SK-N-MC (cell line): ENCODE measurements around the gene DOK1.

ENCODE experiments used
- DNase-seq: peaks from one replicate; pipeline ENCODE4 v3.0.0-alpha.2; 2011; ENCODE audit warnings: low read depth, low spot score
- H3K27ac ChIP-seq: fragments of 200-600 bp; sonication (generic); 2 replicates; pipeline ENCODE4 v1.5.1; 2016; ENCODE audit warnings: mixed run types
- H3K36me3 ChIP-seq: fragments of 200-600 bp; sonication (generic); 2 replicates; pipeline ENCODE4 v1.6.1; 2017; ENCODE audit warnings: antibody characterized with exemption, low read length, mixed read lengths; ENCODE audit not compliant: insufficient read depth
- H3K4me3 ChIP-seq: fragments of 200-600 bp; sonication (generic); 2 replicates; pipeline ENCODE4 v1.5.1; 2016
- H3K9ac ChIP-seq: fragments of 200-600 bp; sonication (generic); 2 replicates; pipeline ENCODE4 v1.8.0; 2017; ENCODE audit warnings: mixed run types, mixed read lengths; ENCODE audit not compliant: insufficient read length
- H3K9me3 ChIP-seq: fragments of 200-600 bp; sonication (generic); 2 replicates; pipeline ENCODE4 v1.6.1; 2017; ENCODE audit warnings: low read depth, mild to moderate bottlenecking, antibody characterized with exemption, low read length, moderate library complexity, mixed read lengths
- EZH2 ChIP-seq: fragments of 200-600 bp; sonication (generic); IDR thresholded peaks from one replicate; pipeline ENCODE4 v1.6.1; 2017; ENCODE audit warnings: antibody characterized with exemption
- FOXP2 ChIP-seq: optimal IDR thresholded peaks from 2 replicates; pipeline ENCODE3; 2011; ENCODE audit warnings: mild to moderate bottlenecking, moderate library complexity; ENCODE audit not compliant: insufficient read depth; ENCODE audit errors: extremely low read length, control extremely low read depth
- POLR2AphosphoS5 ChIP-seq: IDR thresholded peaks from 2 replicates; pipeline ENCODE4 v1.6.1; 2012; ENCODE audit warnings: mild to moderate bottlenecking, low read depth, low read length, borderline replicate concordance

The DOK1 gene

GRCh38 chr2:74553892-74554819 is at the start of gene DOK1, which contains the start of gene LOXL3:
TSS of gene DOK1 (plus strand) at chr2:74554720. CDS start at chr2:74554755, 35 bp downstream.
TSS of gene LOXL3 (minus strand) at chr2:74553942. CDS start at chr2:74552634, 1,308 bp downstream.
- Histone ChIP-seq H3K36me3 (no peaks in the 10 kb centered on the region), H3K4me3 (peak within 1 kb of the TSS; percentile 76), H3K27ac (no peak within 1 kb of the TSS), H3K9me3 (no peaks in the 10 kb centered on the region), H3K9ac (no peak within 1 kb of the TSS)
- 0 out of 2 replicates have a peak, but pooled peaks have one; percentile 22 for TF ChIP-seq POLR2AphosphoS5
- TF ChIP-seq EZH2: no peak
- no peak for DNase-seq

- H3K9ac ChIP-seq: no peak overlapping the region
- no peak overlapping the region; the same call in 1 of the 2 replicates for H3K4me3 ChIP-seq
- H3K9me3 ChIP-seq: no peaks in the 10 kb centered on the region
- DNase-seq: no peak
- TF ChIP-seq POLR2AphosphoS5 (no peak), FOXP2 (no peak), EZH2 (no peak)
- H3K27ac ChIP-seq: no peak overlapping the region
- H3K36me3 ChIP-seq: peaks cover 17% of the 10 kb centered on the region
Measured at GRCh38 chr2:74505448-74506246, 48.9 kb upstream of the DOK1 start.

GRCh38 chr2:74507145-74507925 is 47.2 kb upstream of the DOK1 start, which contains the start of gene PCGF1:
TSS of gene PCGF1 (minus strand) at chr2:74507695. CDS start at chr2:74507668, 27 bp downstream.
- DNase-seq: peak; percentile 92
- peak within 1 kb of the TSS; percentile 99 for H3K9ac ChIP-seq
- H3K36me3 ChIP-seq: peaks cover 17% of the 10 kb centered on the region
- TF ChIP-seq FOXP2 (peak; percentile 95), POLR2AphosphoS5 (peak; percentile 76), EZH2 (no peak)
- H3K4me3 ChIP-seq: peak within 1 kb of the TSS; percentile 97
- peak within 1 kb of the TSS; percentile 99 for H3K27ac ChIP-seq
- no peaks in the 10 kb centered on the region for H3K9me3 ChIP-seq

GRCh38 chr2:74507926-74508520 is 46.5 kb upstream of the DOK1 start:
- peak overlapping the region; percentile 99 for H3K9ac ChIP-seq
- H3K9me3 ChIP-seq: no peaks in the 10 kb centered on the region
- H3K4me3 ChIP-seq: peak overlapping the region; percentile 97
- H3K36me3 ChIP-seq: peaks cover 17% of the 10 kb centered on the region
- peak overlapping the region; percentile 99 for H3K27ac ChIP-seq
- TF ChIP-seq FOXP2 (no peak), EZH2 (no peak), POLR2AphosphoS5 (no peak)
- DNase-seq: no peak

GRCh38 chr2:74510272-74510671 is 44.2 kb upstream of the DOK1 start:
- no peak overlapping the region for H3K9ac ChIP-seq
- peak overlapping the region; percentile 56; the same call in 1 of the 2 replicates for H3K27ac ChIP-seq
- no peaks in the 10 kb centered on the region for H3K9me3 ChIP-seq
- no peak overlapping the region for H3K4me3 ChIP-seq
- TF ChIP-seq POLR2AphosphoS5 (no peak), FOXP2 (no peak), EZH2 (no peak)
- DNase-seq: no peak
- H3K36me3 ChIP-seq: peaks cover 13% of the 10 kb centered on the region

GRCh38 chr2:74511104-74511989 is 43.2 kb upstream of the DOK1 start:
- Histone ChIP-seq H3K27ac (no peak overlapping the region), H3K36me3 (0 out of 2 replicates have a peak, but pooled peaks cover 3% of the 10 kb centered on the region), H3K9me3 (no peaks in the 10 kb centered on the region), H3K9ac (no peak overlapping the region), H3K4me3 (no peak overlapping the region)
- TF ChIP-seq POLR2AphosphoS5 (no peak), EZH2 (no peak), FOXP2 (no peak)
- DNase-seq: no peak
